Neuronal stem cell (in vitro differentiated cells): Measurements from ENCODE around the gene PIK3C2G.

Source experiments
- DNase-seq: peaks from one replicate; pipeline ENCODE4 v3.0.0-alpha.2; 2013; ENCODE audit warnings: low spot score
- H2AFZ ChIP-seq: one replicate; pipeline ENCODE4 v1.6.1; 2013; ENCODE audit warnings: mild to moderate bottlenecking, low read length, inconsistent platforms
- H2AK5ac ChIP-seq: 2 replicates; pipeline ENCODE4 v1.6.1; 2013; ENCODE audit warnings: low read depth, mild to moderate bottlenecking, inconsistent platforms, low read length, moderate library complexity, mixed read lengths
- H2BK120ac ChIP-seq: 2 replicates; pipeline ENCODE4 v1.6.1; 2013; ENCODE audit warnings: low read depth, mild to moderate bottlenecking, inconsistent platforms, low read length, moderate library complexity, mixed read lengths
- H2BK12ac ChIP-seq: one replicate; pipeline ENCODE4 v1.6.1; 2013; ENCODE audit warnings: low read length, inconsistent platforms
- H2BK15ac ChIP-seq: 2 replicates; pipeline ENCODE4 v1.6.1; 2013; ENCODE audit warnings: mild to moderate bottlenecking, low read length, inconsistent platforms, mixed read lengths
- H2BK5ac ChIP-seq: one replicate; pipeline ENCODE4 v1.6.1; 2013; ENCODE audit warnings: inconsistent platforms, mild to moderate bottlenecking, low read length, moderate library complexity
- H3K14ac ChIP-seq: one replicate; pipeline ENCODE4 v1.6.1; 2013; ENCODE audit warnings: low read length, inconsistent platforms
- H3K18ac ChIP-seq: 2 replicates; pipeline ENCODE4 v1.6.1; 2013; ENCODE audit warnings: low read length, inconsistent platforms
- H3K23ac ChIP-seq: 2 replicates; pipeline ENCODE4 v1.6.1; 2013; ENCODE audit warnings: low read depth, mild to moderate bottlenecking, mixed read lengths, low read length, inconsistent platforms; ENCODE audit not compliant: poor library complexity
- H3K27ac ChIP-seq: replicated peaks from 3 replicates; pipeline ENCODE4 v1.5.1; 2013; ENCODE audit warnings: low read length, inconsistent platforms
- H3K27me3 ChIP-seq, 3 experiments: 2 replicates each; pipeline ENCODE4 v1.6.1; 2013; ENCODE audit warnings: low read length in 3 of 3, mild to moderate bottlenecking in 2 of 3, inconsistent platforms in 1 of 3, low read depth in 1 of 3, mixed read lengths in 1 of 3, moderate library complexity in 1 of 3; ENCODE audit not compliant: control insufficient read depth in 3 of 3, insufficient read depth in 3 of 3
- H3K36me3 ChIP-seq, 2 donors: replicated peaks in 1 of 2; 2 replicates each; pipeline ENCODE4 v1.6.1; 2013; ENCODE audit warnings: low read length in 2 of 2; ENCODE audit not compliant: control insufficient read depth in 2 of 2, insufficient read depth in 2 of 2
- H3K4ac ChIP-seq: 2 replicates; pipeline ENCODE4 v1.6.1; 2013; ENCODE audit warnings: inconsistent platforms, mild to moderate bottlenecking, low read length, moderate library complexity
- H3K4me1 ChIP-seq, 2 donors: 1 replicate in 1 of 2; 2 replicates in 1 of 2; pipeline ENCODE4 v1.6.1; 2013; ENCODE audit warnings: low read length in 2 of 2, low read depth in 1 of 2; ENCODE audit not compliant: control insufficient read depth in 2 of 2, insufficient read depth in 1 of 2
- H3K4me2 ChIP-seq: one replicate; pipeline ENCODE4 v1.6.1; 2013; ENCODE audit warnings: mild to moderate bottlenecking, low read length, inconsistent platforms; ENCODE audit not compliant: insufficient read depth, poor library complexity, severe bottlenecking
- H3K4me3 ChIP-seq, 2 donors: 2 replicates each; pipeline ENCODE4 v1.5.1; 2013; ENCODE audit warnings: low read length in 2 of 2, mild to moderate bottlenecking in 2 of 2, inconsistent platforms in 1 of 2, moderate library complexity in 1 of 2
- H3K79me1 ChIP-seq: one replicate; pipeline ENCODE4 v1.6.1; 2013; ENCODE audit warnings: low read depth, mild to moderate bottlenecking, inconsistent platforms, low read length, moderate library complexity
- H3K9ac ChIP-seq: one replicate; pipeline ENCODE4 v1.6.1; 2013; ENCODE audit warnings: mild to moderate bottlenecking, low read depth, low read length, inconsistent platforms; ENCODE audit not compliant: poor library complexity
- H3K9me3 ChIP-seq, 2 donors: replicated peaks in 1 of 2; 2 replicates each; pipeline versions ENCODE3 to v1.6.1; 2013; ENCODE audit warnings: low read length in 2 of 2, mild to moderate bottlenecking in 2 of 2, inconsistent platforms in 1 of 2, low read depth in 1 of 2, mixed read lengths in 1 of 2, moderate library complexity in 1 of 2; ENCODE audit not compliant: control insufficient read depth in 2 of 2, insufficient read depth in 1 of 2
- H4K8ac ChIP-seq: one replicate; pipeline ENCODE4 v1.6.1; 2013; ENCODE audit warnings: low read depth, mild to moderate bottlenecking, inconsistent platforms, low read length, moderate library complexity
- H4K91ac ChIP-seq: one replicate; pipeline ENCODE4 v1.6.1; 2013; ENCODE audit warnings: low read length, low read depth, mild to moderate bottlenecking, inconsistent platforms; ENCODE audit not compliant: poor library complexity
- WGBS, 2 donors: extraction: QIAGEN DNeasy Blood & Tissue Kit; methylation state at CpG; one replicate each; pipeline ENCODE4 v1.1.7; 2013; ENCODE audit warnings: missing lambda C conversion rate in 2 of 2, mixed read lengths in 1 of 2; ENCODE audit not compliant: insufficient read length in 2 of 2, insufficient replicate concordance in 1 of 2; ENCODE audit errors: extremely low coverage in 2 of 2; 5-methylcytosine and 5-hydroxymethylcytosine counted together

Gene PIK3C2G

DNA sequence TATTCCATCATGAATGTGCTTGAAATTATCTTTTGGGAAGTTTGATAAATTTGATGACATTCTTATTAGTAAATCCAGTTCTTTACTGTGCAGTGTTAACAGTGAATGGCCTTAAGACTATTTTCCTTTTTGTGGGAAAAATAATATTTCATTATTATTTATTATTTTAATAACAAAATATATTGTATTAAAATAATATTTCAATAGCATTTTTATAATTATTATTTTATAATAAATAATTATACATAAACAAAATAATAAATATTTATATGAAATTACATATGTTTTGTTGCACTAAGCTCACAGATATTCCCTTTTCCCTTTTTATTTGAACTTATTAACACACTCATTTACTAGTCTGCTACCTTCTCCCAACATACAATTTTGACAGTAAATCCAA is 33.6 kb downstream of the PIK3C2G start:
- Histone ChIP-seq H3K23ac (no peak overlapping the region), H3K27ac (no peak overlapping the region), H2AFZ (no peak overlapping the region), H2BK12ac (no peak overlapping the region), H3K9ac (no peak overlapping the region), H2BK120ac (no peak overlapping the region), H3K27me3 (no peaks in the 10 kb centered on the region), H3K18ac (no peak overlapping the region), H3K9me3 (no peaks in the 10 kb centered on the region), H3K4me2 (no peak overlapping the region), H3K4me1 (no peaks in the 10 kb centered on the region), H4K8ac (no peak overlapping the region), H3K4ac (no peak overlapping the region), H2AK5ac (no peak overlapping the region), H2BK5ac (no peak overlapping the region), H3K79me1 (no peaks in the 10 kb centered on the region), H3K14ac (no peak overlapping the region), H4K91ac (no peak overlapping the region), H3K4me3 (no peak overlapping the region), H2BK15ac (no peak overlapping the region), H3K36me3 (no peaks in the 10 kb centered on the region)
- no peak for DNase-seq

DNA sequence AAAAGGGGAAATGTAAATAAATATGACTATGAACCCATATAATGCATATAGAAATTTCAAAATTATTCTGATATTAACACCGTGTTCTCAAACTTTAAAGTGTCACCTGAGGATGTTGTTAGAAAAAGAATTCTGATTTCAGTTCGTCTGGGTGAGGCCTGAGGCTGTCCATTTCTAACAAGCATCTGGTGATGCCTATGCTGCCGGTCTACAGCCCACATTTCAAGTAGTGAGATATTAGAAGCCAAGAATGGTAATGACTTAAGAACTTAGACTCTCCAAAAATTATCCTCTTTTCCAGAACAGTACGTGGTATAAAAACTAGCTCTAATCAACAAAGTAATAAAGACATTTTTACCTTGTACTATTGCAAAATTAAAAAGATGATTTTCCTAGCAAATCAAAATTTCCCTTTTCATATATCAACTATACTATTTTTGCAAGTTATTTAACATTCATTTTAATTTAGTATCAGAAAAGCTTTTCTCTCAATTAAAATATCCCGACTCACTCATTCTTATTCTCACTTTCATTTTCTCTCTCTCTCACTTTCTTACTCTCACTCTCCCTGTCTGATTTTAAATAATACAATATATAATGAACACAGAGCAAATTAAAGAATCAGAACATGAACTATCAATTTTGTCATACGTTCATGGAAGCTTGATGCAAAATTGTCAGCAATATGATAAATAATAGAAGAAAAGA is 35.0 kb downstream of the PIK3C2G start:
- no peak overlapping the region for H4K91ac ChIP-seq
- no peak overlapping the region for H3K9ac ChIP-seq
- H3K18ac ChIP-seq, result no peak overlapping the region
- H3K14ac ChIP-seq, result no peak overlapping the region
- no peak overlapping the region for H2BK5ac ChIP-seq
- H4K8ac ChIP-seq, result no peak overlapping the region
- H3K4ac ChIP-seq, result no peak overlapping the region
- H2AFZ ChIP-seq, result no peak overlapping the region
- H3K79me1 ChIP-seq, result no peaks in the 10 kb centered on the region
- no peaks in the 10 kb centered on the region for H3K9me3 ChIP-seq
- no peak overlapping the region for H2BK15ac ChIP-seq
- H3K27ac ChIP-seq, result no peak overlapping the region
- no peak for DNase-seq
- no peak overlapping the region for H2AK5ac ChIP-seq
- H2BK120ac ChIP-seq, result no peak overlapping the region
- no peaks in the 10 kb centered on the region for H3K4me1 ChIP-seq
- no peak overlapping the region for H3K4me3 ChIP-seq
- no peak overlapping the region for H2BK12ac ChIP-seq
- H3K23ac ChIP-seq, result no peak overlapping the region
- H3K36me3 ChIP-seq, result no peaks in the 10 kb centered on the region
- no peaks in the 10 kb centered on the region for H3K27me3 ChIP-seq
- WGBS, 2 donors, result 100% methylated on average over 1 of the region's 6 CpGs
- H3K4me2 ChIP-seq, result no peak overlapping the region

DNA sequence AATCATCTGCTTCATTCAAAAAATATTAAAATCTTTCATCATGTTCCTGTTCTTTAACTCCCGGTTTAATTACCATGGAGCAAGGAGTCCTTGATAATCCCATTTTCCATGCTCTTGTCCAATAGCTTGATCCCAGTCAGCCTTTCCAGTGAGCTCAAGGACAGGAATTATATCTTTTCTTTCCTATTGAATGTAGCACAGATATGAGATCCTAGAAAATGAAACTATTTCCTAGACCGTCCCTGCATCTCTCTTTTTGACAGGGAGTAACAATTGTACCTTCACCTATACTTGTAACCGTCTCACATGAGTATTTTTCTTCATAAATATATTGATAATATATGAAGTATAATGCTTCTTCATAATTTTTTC is 35.6 kb downstream of the PIK3C2G start:
- Histone ChIP-seq H3K18ac (no peak overlapping the region), H3K79me1 (no peaks in the 10 kb centered on the region), H3K4me3 (no peak overlapping the region), H3K27me3 (no peaks in the 10 kb centered on the region), H3K14ac (no peak overlapping the region), H2AFZ (no peak overlapping the region), H3K23ac (no peak overlapping the region), H4K8ac (no peak overlapping the region), H3K4me1 (no peaks in the 10 kb centered on the region), H2BK120ac (no peak overlapping the region), H3K9me3 (peaks cover 1 to 2% of the 10 kb centered on the region in 2 donors), H3K36me3 (no peaks in the 10 kb centered on the region), H3K9ac (no peak overlapping the region), H4K91ac (no peak overlapping the region), H2AK5ac (no peak overlapping the region), H3K4me2 (no peak overlapping the region), H2BK15ac (no peak overlapping the region), H3K4ac (no peak overlapping the region), H2BK12ac (no peak overlapping the region), H3K27ac (no peak overlapping the region), H2BK5ac (no peak overlapping the region)
- DNase-seq, result no peak
- WGBS, 2 donors, result no CpG with 5 or more reads among the region's 3 CpGs

DNA sequence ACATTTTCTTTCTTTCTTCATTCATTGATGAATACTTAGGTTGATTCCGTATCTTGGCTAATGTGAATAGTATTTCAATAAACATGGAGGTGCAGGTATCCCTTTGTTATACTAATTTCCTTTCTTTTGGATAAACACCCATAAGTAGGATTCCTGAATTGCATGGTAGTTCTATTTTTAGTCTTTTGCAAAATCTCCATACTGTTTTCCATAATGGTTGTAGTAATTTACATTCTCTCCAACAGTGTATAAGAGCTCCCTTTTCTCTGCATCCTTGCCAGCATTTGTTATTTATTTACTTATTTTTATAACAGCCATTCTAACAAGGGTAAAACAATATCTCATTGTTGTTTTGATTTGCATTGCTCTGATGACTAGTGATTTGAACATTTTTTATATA is 36.6 kb downstream of the PIK3C2G start:
- Histone ChIP-seq H2BK5ac (no peak overlapping the region), H3K9ac (no peak overlapping the region), H3K79me1 (no peaks in the 10 kb centered on the region), H3K14ac (no peak overlapping the region), H3K23ac (no peak overlapping the region), H2BK12ac (no peak overlapping the region), H3K4me3 (no peak overlapping the region), H3K36me3 (no peaks in the 10 kb centered on the region), H3K18ac (no peak overlapping the region), H3K9me3 (peaks cover 8% of the 10 kb centered on the region in 2 donors), H2AFZ (no peak overlapping the region), H3K27ac (no peak overlapping the region), H2BK120ac (no peak overlapping the region), H4K8ac (no peak overlapping the region), H4K91ac (no peak overlapping the region), H2AK5ac (no peak overlapping the region), H3K27me3 (no peaks in the 10 kb centered on the region), H2BK15ac (no peak overlapping the region), H3K4me1 (no peaks in the 10 kb centered on the region), H3K4me2 (no peak overlapping the region), H3K4ac (no peak overlapping the region)
- WGBS, 2 donors, result no CpG with 5 or more reads among the region's 1 CpG
- no peak for DNase-seq
